K562 (cell line): ENCODE results near the gene TRNAU1AP. TPM values are rescaled to one million over a fixed set of nuclear protein-coding genes. Genes with fewer than 3 reads are reported as not detected.

Experiments used
- ATAC-seq: fragments of 200-7000 bp; cut with Tn5 transposase; 3 replicates; pipeline ENCODE4 v1.9.1; 2020; ENCODE audit warnings: moderate library complexity
- BruUV-seq: library from RNA; stranded (reverse); fragments of 400-500 nt; replicated peaks from 2 replicates; lab custom pipeline; 2021; lab: Mats Ljungman, UMichigan
- CTCF ChIA-PET: fragments of 300-600 bp; formaldehyde crosslinking; extraction: SDS; loops from one replicate; lab custom pipeline; 2021; ENCODE audit warnings: low intra/inter-chr PET ratio; lab: Yijun Ruan, JAX
- POLR2A ChIA-PET: fragments of 300-600, 350-650 bp; sonication (Branson Sonifier 250); formaldehyde crosslinking; extraction: SDS; loops from one replicate; lab custom pipeline; 2021; ENCODE audit warnings: antibody characterized with exemption, inconsistent platforms; lab: Yijun Ruan, JAX
- DNase-seq, 4 experiments: peaks; one replicate each; pipeline versions ENCODE4 v3.0.0 to v3.0.0-alpha.2; 2011 to 2018; ENCODE audit warnings: low spot score in 3 of 4, mixed read lengths in 3 of 4; ENCODE audit errors: extremely low read depth in 1 of 4
- FAIRE-seq: peaks from 2 replicates; lab custom pipeline; 2011; peaks lifted over from hg19 to GRCh38; lab: Jason Lieb, UNC
- H2AFZ ChIP-seq: 2 replicates; pipeline ENCODE4 v1.6.0; 2011; ENCODE audit warnings: low read depth, low read length, control low read depth, inconsistent platforms
- H3K27ac ChIP-seq: fragments of 200-600 bp; 3 replicates; pipeline ENCODE4 v1.8.0; 2011; ENCODE audit warnings: low read depth, mild to moderate bottlenecking, control low read depth, inconsistent platforms, low read length, moderate library complexity, mixed read lengths; ENCODE audit errors: extremely low read depth
- H3K27me3 ChIP-seq, 2 experiments: fragments of 300-600 bp in 1 of 2; 2 replicates in 1 of 2; 3 replicates in 1 of 2; pipeline versions ENCODE4 v1.6.0 to v1.8.0; 2011; ENCODE audit warnings: inconsistent platforms in 2 of 2, low read length in 2 of 2, mild to moderate bottlenecking in 1 of 2, mixed read lengths in 1 of 2, moderate library complexity in 1 of 2; ENCODE audit not compliant: control insufficient read depth in 2 of 2, insufficient read depth in 2 of 2
- H3K36me3 ChIP-seq: fragments of 300-600 bp; 3 replicates; pipeline ENCODE4 v1.8.0; 2011; ENCODE audit warnings: mild to moderate bottlenecking, low read length, inconsistent platforms; ENCODE audit not compliant: control insufficient read depth, insufficient read depth
- H3K4me1 ChIP-seq, 2 experiments: fragments of 200-600 bp in 1 of 2; replicated peaks in 1 of 2; 2 replicates in 1 of 2; 3 replicates in 1 of 2; pipeline versions ENCODE4 v1.5.1 to v1.8.0; 2011; ENCODE audit warnings: inconsistent platforms in 2 of 2, low read length in 2 of 2, mild to moderate bottlenecking in 1 of 2, mixed read lengths in 1 of 2, moderate library complexity in 1 of 2; ENCODE audit not compliant: control insufficient read depth in 2 of 2, insufficient read depth in 2 of 2
- H3K4me2 ChIP-seq: 2 replicates; pipeline ENCODE4 v1.6.1; 2011; ENCODE audit warnings: low read length, control low read depth, inconsistent platforms, mixed read lengths; ENCODE audit not compliant: insufficient read depth
- H3K4me3 ChIP-seq: fragments of 200-600 bp; sonication (generic), shearing (Covaris generic); 2 replicates; pipeline ENCODE4 v1.5.1; 2016; ENCODE audit warnings: control low read depth, inconsistent platforms
- H3K79me2 ChIP-seq: fragments of 200-600 bp; 3 replicates; pipeline ENCODE4 v1.8.0; 2011; ENCODE audit warnings: low read length, inconsistent platforms; ENCODE audit not compliant: control insufficient read depth, insufficient read depth
- H3K9ac ChIP-seq, 2 experiments: 2 replicates each; pipeline versions ENCODE4 v1.6.0 to v1.6.1; 2011; ENCODE audit warnings: low read depth in 2 of 2, low read length in 2 of 2, control low read depth in 1 of 2, inconsistent platforms in 1 of 2, mild to moderate bottlenecking in 1 of 2, mixed read lengths in 1 of 2; ENCODE audit not compliant: insufficient read depth in 1 of 2
- H3K9me1 ChIP-seq: one replicate; pipeline ENCODE4 v1.6.0; 2011; ENCODE audit warnings: inconsistent platforms, mild to moderate bottlenecking, low read length, moderate library complexity; ENCODE audit not compliant: control insufficient read depth, insufficient read depth
- H3K9me3 ChIP-seq: replicated peaks from 2 replicates; pipeline ENCODE4 v1.5.1; 2011; ENCODE audit warnings: low read depth, low read length, inconsistent platforms; ENCODE audit not compliant: control insufficient read depth, insufficient read depth
- H4K20me1 ChIP-seq: replicated peaks from 2 replicates; pipeline ENCODE4 v1.6.1; 2011; ENCODE audit warnings: low read length, inconsistent platforms, mixed read lengths; ENCODE audit not compliant: control insufficient read depth, insufficient read depth
- CBX1 ChIP-seq: sonication (generic); IDR thresholded peaks from 2 replicates; pipeline ENCODE4 v1.6.1; 2016; ENCODE audit warnings: antibody characterized with exemption, low read depth, mild to moderate bottlenecking
- CXXC5 ChIP-seq: fragments of 250-450 bp; sonication (Bioruptor Pico); IDR thresholded peaks from 2 replicates; pipeline ENCODE4 v1.8.0; 2022; ENCODE audit warnings: inconsistent platforms, mild to moderate bottlenecking, moderate library complexity
- GABPA ChIP-seq: fragments of 200-800 bp; sonication (Bioruptor generic); conservative IDR thresholded peaks from 2 replicates; pipeline ENCODE4 v1.6.1; 2016; ENCODE audit warnings: low read depth, missing genetic modification characterization, missing compliant biosample characterization
- KAT8 ChIP-seq: fragments of 450-650 bp; IDR thresholded peaks from 2 replicates; pipeline ENCODE4 v1.6.1; 2016; ENCODE audit warnings: low read depth, mild to moderate bottlenecking
- MNT ChIP-seq, 2 experiments: fragments of 450-650 bp; conservative IDR thresholded peaks; 2 replicates each; pipeline ENCODE4 v1.6.1; 2017; ENCODE audit warnings: mild to moderate bottlenecking in 2 of 2, moderate library complexity in 2 of 2
- NRF1 ChIP-seq, 2 experiments: fragments of 450-650 bp; IDR thresholded peaks in 1 of 2; conservative IDR thresholded peaks in 1 of 2; 2 replicates each; pipeline ENCODE4 v1.6.1; 2014; ENCODE audit warnings: mild to moderate bottlenecking in 2 of 2
- POLR2G ChIP-seq: fragments of 200-400 bp; formaldehyde crosslinking; IDR thresholded peaks from 2 replicates; pipeline ENCODE4 v1.6.1; 2017; ENCODE audit warnings: low read depth, mild to moderate bottlenecking, antibody characterized with exemption, low read length, moderate library complexity
- XRCC5 ChIP-seq: fragments of 200-400 bp; formaldehyde crosslinking; IDR thresholded peaks from 2 replicates; pipeline ENCODE4 v1.6.1; 2017; ENCODE audit warnings: low read depth, mild to moderate bottlenecking, low read length
- ZBTB7A ChIP-seq: IDR thresholded peaks from 2 replicates; pipeline ENCODE4 v1.6.1; 2011; ENCODE audit warnings: low read depth, mild to moderate bottlenecking, low read length, moderate library complexity, borderline replicate concordance; ENCODE audit not compliant: control insufficient read depth
- ZNF217 ChIP-seq: sonication (generic); formaldehyde crosslinking; IDR thresholded peaks from 2 replicates; pipeline ENCODE4 v1.8.0; 2022; ENCODE audit warnings: mild to moderate bottlenecking, missing genetic modification reagents
- ZNF77 ChIP-seq: fragments of 250-450 bp; sonication (Bioruptor Pico); IDR thresholded peaks from 2 replicates; pipeline ENCODE4 v1.5.0; 2020
- ZNF778 ChIP-seq: fragments of 450-650 bp; formaldehyde crosslinking; IDR thresholded peaks from 2 replicates; pipeline ENCODE4 v1.4.0; 2020; ENCODE audit warnings: mild to moderate bottlenecking, moderate library complexity
- WGBS: fragments of 100-300 bp; shearing (Covaris generic); methylation state at CpG from one replicate; pipeline ENCODE4 v1.1.6; 2016; ENCODE audit warnings: low coverage, mixed read lengths; ENCODE audit not compliant: insufficient coverage; ENCODE audit errors: missing lambda C conversion rate; 5-methylcytosine and 5-hydroxymethylcytosine counted together
- in situ Hi-C: fragments of 300-500 bp; cut with MboI; formaldehyde crosslinking; loops from 4 replicates; pipeline ENCODE4 v1.15.0; 2018; ENCODE audit warnings: inconsistent platforms, mixed read lengths
- intact Hi-C: fragments of 100-400 bp; cut with micrococcal nuclease; formaldehyde crosslinking; loops from 2 replicates; pipeline ENCODE4 v1.14.2; 2022
- polyA plus RNA-seq, 8 experiments: library from polyadenylated mRNA; depleted of rRNA in 4 of 8; stranded (reverse) in 5 of 8; unstranded in 3 of 8; fragments of >200 nt; fragmentation: Nextera tagmentation in 2 of 8; fragmentation: Illumina TruSeq in 1 of 8; extraction: Ambion mirVana in 2 of 8; extraction: Trizol in 1 of 8; gene quantifications; 2 replicates each; pipeline versions ENCODE4 v1.2.1 to v1.2.3, GENCODE V29; 2011 to 2014; ENCODE audit warnings: inconsistent platforms in 1 of 8, missing spikeins in 1 of 8
- total RNA-seq, 7 experiments: library from RNA; depleted of rRNA in 6 of 7; stranded (reverse); fragments of >200 nt in 6 of 7; fragmentation: Illumina TruSeq in 2 of 7; extraction: Trizol in 2 of 7; gene quantifications; 2 replicates each; pipeline versions ENCODE4 v1.2.1 to v1.2.3, GENCODE V29; 2011 to 2021; ENCODE audit warnings: low replicate concordance in 1 of 7

The TRNAU1AP gene
- total and polyA plus RNA-seq, 9 of the 15 experiments (the other 6 are each of a cell fraction or from before 2014, with no cell fraction given) = 34.9 to 110 (median 46.3) TPM

- TF ChIP-seq MNT (conservative IDR thresholded peaks at IDR 0.05) = no peak
- no peak for TF ChIP-seq ZNF217
- TF ChIP-seq CBX1 = no peak
Measured at GRCh38 chr1:28517649-28517999, 35.3 kb upstream of the TRNAU1AP start (continued).

GRCh38 chr1:28518000-28518744, 34.7 kb upstream of the TRNAU1AP start:
- peak; percentile 76 for ATAC-seq
- peak; percentile 29 for FAIRE-seq
- intact Hi-C loops = loop anchor here (1.0 to 5.0 kb wide), 9 partner anchors 35 to 1026 kb away; partner anchors contain the start of genes PHACTR4, RNU11, TRNAU1AP and WASF2
- H2AFZ ChIP-seq = peak overlapping the region; percentile 93
- ChIA-PET CTCF (interaction anchor here (0.6 to 4.6 kb wide), 8 partner anchors 37 to 359 kb away, joined by 3 to 56 read pairs (median 4); no protein-coding TSS in a partner anchor), POLR2A (interaction anchor here (0.7 to 9.8 kb wide), 11 partner anchors 9 to 370 kb away, joined by 3 to 123 read pairs (median 3); partner anchors contain the start of genes RCC1 and RNU11)
- H3K79me2 ChIP-seq = peaks cover 49% of the 10 kb centered on the region
- peaks cover 34% of the 10 kb centered on the region; the same call in 2 of the 3 replicates for H3K36me3 ChIP-seq
- H3K9ac ChIP-seq = peak overlapping the region; percentile 93 to 98
- peak; percentile 93 to 96 (median 94) for DNase-seq
- BruUV-seq = no TSS peak
- peak overlapping the region; percentile 74 for H3K4me3 ChIP-seq
- peaks cover 28% of the 10 kb centered on the region for H4K20me1 ChIP-seq
- H3K27me3 ChIP-seq = no peaks in the 10 kb centered on the region
- H3K27ac ChIP-seq = peak overlapping the region; percentile 99
- no peaks in the 10 kb centered on the region for H3K9me3 ChIP-seq
- peaks cover 5% of the 10 kb centered on the region for H3K9me1 ChIP-seq
- 1% methylated on average over 70 of the region's 92 CpGs for WGBS
- in situ Hi-C loops = loop anchor here (5.0 kb wide), 1 partner anchor 84 kb away; no protein-coding TSS in a partner anchor
- H3K4me2 ChIP-seq = peak overlapping the region; percentile 99
- peaks cover 46 to 47% of the 10 kb centered on the region in 2 experiments for H3K4me1 ChIP-seq
- TF ChIP-seq KAT8 (no peak), ZBTB7A (peak; percentile 59; the same call in 1 of the 2 replicates), CXXC5 (CRISPR knock-in tag) (peak; percentile 98), XRCC5 (peak; percentile 84), NRF1 (conservative IDR thresholded peaks at IDR 0.05 in 1 of 2, IDR thresholded peaks at IDR 0.05 in 1 of 2) (peak; percentile 96 to 97), ZNF77 (CRISPR knock-in tag) (no peak; the same call in 1 of the 2 replicates), GABPA (tag) (peak; percentile 39; the same call in 1 of the 2 replicates), POLR2G (peak; percentile 98), ZNF778 (no peak)
